Endothelial cell of umbilical vein (primary cell): ENCODE data around the gene PRR16. TPM values are rescaled to one million over a fixed set of nuclear protein-coding genes. Genes with fewer than 3 reads are reported as not detected.

Experiments used
- BruUV-seq: library from RNA; stranded (reverse); fragments of 400-500 nt; replicated peaks from 2 replicates; lab custom pipeline; 2021; lab: Mats Ljungman, UMichigan
- CTCF ChIA-PET: fragments of 300-600, 350-600 bp; sonication (Branson Sonifier 250); formaldehyde crosslinking; loops from one replicate; lab custom pipeline; 2021; ENCODE audit warnings: antibody characterized with exemption, inconsistent platforms; lab: Charles Lee
- POLR2A ChIA-PET: fragments of 300-600, 350-600 bp; sonication (Branson Sonifier 250); formaldehyde crosslinking; loops from one replicate; lab custom pipeline; 2021; ENCODE audit warnings: antibody characterized with exemption, inconsistent platforms; lab: Charles Lee
- DNase-seq: peaks from one replicate; pipeline ENCODE4 v3.0.0-alpha.2; 2011; ENCODE audit warnings: low read depth, low spot score
- FAIRE-seq: peaks from 2 replicates; lab custom pipeline; 2011; peaks lifted over from hg19 to GRCh38; lab: Jason Lieb, UNC
- H2AFZ ChIP-seq: 2 replicates; pipeline ENCODE4 v1.6.0; 2012; ENCODE audit warnings: low read depth, low read length, control low read depth, inconsistent platforms
- H3K27ac ChIP-seq: 2 replicates; pipeline ENCODE4 v1.5.1; 2011; ENCODE audit warnings: low read depth, mild to moderate bottlenecking, control low read depth, low read length, moderate library complexity; ENCODE audit not compliant: insufficient read depth
- H3K27me3 ChIP-seq, 2 experiments: 2 replicates each; pipeline versions ENCODE4 v1.6.0 to v1.6.1; 2011; ENCODE audit warnings: low read length in 2 of 2, mixed read lengths in 1 of 2; ENCODE audit not compliant: control insufficient read depth in 2 of 2, insufficient read depth in 2 of 2
- H3K36me3 ChIP-seq, 2 experiments: 2 replicates in 1 of 2; 3 replicates in 1 of 2; pipeline ENCODE4 v1.5.1; 2011; ENCODE audit warnings: low read length in 2 of 2, mild to moderate bottlenecking in 1 of 2, moderate library complexity in 1 of 2; ENCODE audit not compliant: control insufficient read depth in 2 of 2, insufficient read depth in 2 of 2; ENCODE audit errors: extremely low read depth in 1 of 2
- H3K4me1 ChIP-seq: 3 replicates; pipeline ENCODE4 v1.5.1; 2011; ENCODE audit warnings: mild to moderate bottlenecking, low read length; ENCODE audit not compliant: control insufficient read depth, insufficient read depth; ENCODE audit errors: extremely low read depth
- H3K4me2 ChIP-seq: 2 replicates; pipeline ENCODE4 v1.6.1; 2011; ENCODE audit warnings: low read length, control low read depth, mixed read lengths; ENCODE audit not compliant: insufficient read depth
- H3K4me3 ChIP-seq, 3 experiments: fragments of 200-600 bp in 1 of 3; sonication (generic), shearing (Covaris generic) in 1 of 3; replicated peaks in 1 of 3; 2 replicates each; pipeline ENCODE4 v1.5.1; 2011 to 2016; ENCODE audit warnings: control low read depth in 3 of 3, low read length in 3 of 3, mild to moderate bottlenecking in 2 of 3, inconsistent platforms in 1 of 3, low read depth in 1 of 3, moderate library complexity in 1 of 3; ENCODE audit not compliant: insufficient read depth in 1 of 3
- H3K79me2 ChIP-seq: 2 replicates; pipeline ENCODE4 v1.6.0; 2012; ENCODE audit warnings: low read length, inconsistent platforms; ENCODE audit not compliant: control insufficient read depth, insufficient read depth
- H3K9ac ChIP-seq: replicated peaks from 2 replicates; pipeline ENCODE3; 2011; ENCODE audit warnings: low read length, control low read depth; ENCODE audit not compliant: insufficient read depth; ENCODE audit errors: extremely low read depth
- H3K9me1 ChIP-seq: replicated peaks from 3 replicates; pipeline ENCODE4 v1.6.0; 2011; ENCODE audit warnings: mild to moderate bottlenecking, low read length; ENCODE audit not compliant: control insufficient read depth, insufficient read depth; ENCODE audit errors: extremely low read depth
- H3K9me3 ChIP-seq: replicated peaks from 2 replicates; pipeline ENCODE4 v1.5.1; 2012; ENCODE audit warnings: low read length, inconsistent platforms; ENCODE audit not compliant: control insufficient read depth, insufficient read depth
- H4K20me1 ChIP-seq: replicated peaks from 2 replicates; pipeline ENCODE3; 2011; ENCODE audit warnings: mild to moderate bottlenecking, low read length; ENCODE audit not compliant: control insufficient read depth, insufficient read depth; ENCODE audit errors: extremely low read depth
- EZH2 ChIP-seq: IDR thresholded peaks from 2 replicates; pipeline ENCODE4 v1.6.1; 2012; ENCODE audit warnings: borderline replicate concordance, low read depth, mild to moderate bottlenecking, moderate library complexity, low read length, inconsistent platforms; ENCODE audit not compliant: severe bottlenecking
- FOS ChIP-seq: IDR thresholded peaks from 2 replicates; pipeline ENCODE4 v1.6.1; 2011; ENCODE audit warnings: mild to moderate bottlenecking, low read length, moderate library complexity, borderline replicate concordance; ENCODE audit not compliant: insufficient read depth
- GATA2 ChIP-seq: IDR thresholded peaks from 2 replicates; pipeline ENCODE4 v1.7.0; 2011; ENCODE audit warnings: low read depth, mild to moderate bottlenecking, moderate library complexity, mixed read lengths, low read length; ENCODE audit not compliant: insufficient read length, insufficient read depth
- JUN ChIP-seq: IDR thresholded peaks from 2 replicates; pipeline ENCODE4 v1.6.1; 2011; ENCODE audit warnings: borderline replicate concordance, low read depth; ENCODE audit not compliant: insufficient read length, insufficient read depth
- MYC ChIP-seq: IDR thresholded peaks from one replicate; pipeline ENCODE4 v1.6.1; 2011; ENCODE audit warnings: mild to moderate bottlenecking, low read depth, low read length
- POLR2A ChIP-seq: IDR thresholded peaks from 2 replicates; pipeline ENCODE4 v1.6.1; 2012; ENCODE audit warnings: low read depth, mild to moderate bottlenecking, control low read depth, low read length
- POLR2AphosphoS5 ChIP-seq: IDR thresholded peaks from 2 replicates; pipeline ENCODE4 v1.6.1; 2012; ENCODE audit warnings: low read depth, mild to moderate bottlenecking, control low read depth, low read length, moderate library complexity; ENCODE audit not compliant: insufficient read depth
- dilution Hi-C: fragments of 300-500 bp; cut with MboI; formaldehyde crosslinking; loops from one replicate; pipeline ENCODE4 v1.15.0; 2019; ENCODE audit warnings: low sequenced_read_pairs; ENCODE audit not compliant: extremely low pct_ligation_motif_present
- intact Hi-C: fragments of 100-400 bp; cut with micrococcal nuclease; formaldehyde crosslinking; loops from one replicate; pipeline ENCODE4 v1.10.0; 2022
- polyA plus RNA-seq, 4 experiments: library from polyadenylated mRNA; depleted of rRNA in 3 of 4; stranded (reverse) in 3 of 4; unstranded in 1 of 4; fragments of >200 nt; gene quantifications; 2 replicates each; pipeline versions ENCODE4 v1.2.1 to v1.2.3, GENCODE V29; 2011 to 2012; ENCODE audit warnings: missing spikeins in 1 of 4
- total RNA-seq: library from RNA; stranded (reverse); gene quantifications from 2 replicates; pipeline ENCODE4 v1.2.3, GENCODE V29; 2021
- TF ChIP-seq, protein P1 (sequence below): IDR thresholded peaks from 2 replicates; pipeline ENCODE4 v1.6.1; 2011; ENCODE audit not compliant: insufficient read depth, insufficient read length
- TF ChIP-seq, protein P2 (sequence below), 2 donors: IDR thresholded peaks; 1 replicate in 1 of 2; 2 replicates in 1 of 2; pipeline ENCODE4 v1.5.1; 2011; ENCODE audit warnings: low read length in 2 of 2, mild to moderate bottlenecking in 2 of 2, moderate library complexity in 2 of 2, control low read depth in 1 of 2, inconsistent platforms in 1 of 2, low read depth in 1 of 2; ENCODE audit not compliant: insufficient read depth in 1 of 2; ENCODE audit errors: extremely low read depth in 1 of 2

The PRR16 gene
- total and polyA plus RNA-seq, 2 donors (not counting 3 experiments of a cell fraction or from before 2014, with no cell fraction given): 0.91 to 1.2 TPM

DNA sequence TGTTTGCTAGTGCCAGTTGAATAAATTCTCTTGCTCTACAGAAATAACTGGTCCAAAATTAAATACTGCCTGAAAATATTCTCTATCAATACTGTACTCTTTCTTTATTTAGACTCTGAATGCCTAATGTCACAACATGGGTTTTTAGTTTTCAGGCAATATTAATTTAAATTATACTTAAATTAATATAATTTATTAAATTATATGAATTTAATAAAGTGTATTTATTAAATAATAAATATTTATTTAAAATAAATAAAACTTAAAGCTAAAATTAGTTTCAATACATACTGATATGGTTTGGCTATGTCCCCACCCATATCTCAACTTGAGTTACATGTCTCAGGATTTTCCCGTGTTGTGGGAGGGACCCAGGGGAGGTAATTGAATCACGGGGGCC is 146.0 kb downstream of the PRR16 start:
- FAIRE-seq (no peak), DNase-seq (no peak)
- no peaks in the 10 kb centered on the region for H3K27me3 ChIP-seq
- no peak overlapping the region for H2AFZ ChIP-seq
- no peak overlapping the region for H3K9ac ChIP-seq
- BruUV-seq: no TSS peak
- no peaks in the 10 kb centered on the region for H3K4me1 ChIP-seq
- CTCF ChIA-PET: no interaction called here
- H3K4me3 ChIP-seq: no peak overlapping the region
- POLR2A ChIA-PET: no interaction called here
- H4K20me1 ChIP-seq: no peaks in the 10 kb centered on the region
- H3K79me2 ChIP-seq: no peaks in the 10 kb centered on the region
- dilution Hi-C loops (no loop called here), intact Hi-C loops (no loop called here)
- H3K4me2 ChIP-seq: no peak overlapping the region
- no peaks in the 10 kb centered on the region for H3K36me3 ChIP-seq
- no peaks in the 10 kb centered on the region for H3K9me3 ChIP-seq
- no peaks in the 10 kb centered on the region for H3K9me1 ChIP-seq
- TF ChIP-seq POLR2AphosphoS5 (no peak), MYC (no peak), GATA2 (no peak), EZH2 (no peak), FOS (no peak), JUN (no peak), POLR2A (no peak)
- TF ChIP-seq, protein P1, sequence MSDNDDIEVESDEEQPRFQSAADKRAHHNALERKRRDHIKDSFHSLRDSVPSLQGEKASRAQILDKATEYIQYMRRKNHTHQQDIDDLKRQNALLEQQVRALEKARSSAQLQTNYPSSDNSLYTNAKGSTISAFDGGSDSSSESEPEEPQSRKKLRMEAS: no peak
- TF ChIP-seq, protein P2, sequence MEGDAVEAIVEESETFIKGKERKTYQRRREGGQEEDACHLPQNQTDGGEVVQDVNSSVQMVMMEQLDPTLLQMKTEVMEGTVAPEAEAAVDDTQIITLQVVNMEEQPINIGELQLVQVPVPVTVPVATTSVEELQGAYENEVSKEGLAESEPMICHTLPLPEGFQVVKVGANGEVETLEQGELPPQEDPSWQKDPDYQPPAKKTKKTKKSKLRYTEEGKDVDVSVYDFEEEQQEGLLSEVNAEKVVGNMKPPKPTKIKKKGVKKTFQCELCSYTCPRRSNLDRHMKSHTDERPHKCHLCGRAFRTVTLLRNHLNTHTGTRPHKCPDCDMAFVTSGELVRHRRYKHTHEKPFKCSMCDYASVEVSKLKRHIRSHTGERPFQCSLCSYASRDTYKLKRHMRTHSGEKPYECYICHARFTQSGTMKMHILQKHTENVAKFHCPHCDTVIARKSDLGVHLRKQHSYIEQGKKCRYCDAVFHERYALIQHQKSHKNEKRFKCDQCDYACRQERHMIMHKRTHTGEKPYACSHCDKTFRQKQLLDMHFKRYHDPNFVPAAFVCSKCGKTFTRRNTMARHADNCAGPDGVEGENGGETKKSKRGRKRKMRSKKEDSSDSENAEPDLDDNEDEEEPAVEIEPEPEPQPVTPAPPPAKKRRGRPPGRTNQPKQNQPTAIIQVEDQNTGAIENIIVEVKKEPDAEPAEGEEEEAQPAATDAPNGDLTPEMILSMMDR (IDR thresholded peaks at IDR 0.05; ENCODE audit: extremely low read depth in 1 of 2, insufficient read depth in 1 of 2, low read depth in 1 of 2, low read length in 2 of 2): no peak
- no peak overlapping the region for H3K27ac ChIP-seq
